ENCODE measurements around the gene UMODL1. TPM values are rescaled to one million over a fixed set of nuclear protein-coding genes. Genes with fewer than 3 reads are reported as not detected.

UMODL1 gene
- total and polyA plus RNA-seq, 2 donors (not counting 1 experiment from before 2014, with no cell fraction given) = not detected

- Histone ChIP-seq H3K4me3 (replicated peaks in 1 of 4; ENCODE audit: control extremely low read depth in 1 of 4, insufficient read depth in 1 of 4, low read depth in 3 of 4, low read length in 4 of 4) (no peak overlapping the region), H3K79me2 (ENCODE audit: control insufficient read depth, insufficient read depth, low read length) (no peaks in the 10 kb centered on the region), H3K9ac (ENCODE audit: insufficient read depth, low read length) (no peak overlapping the region), H3K27ac (ENCODE audit: insufficient read depth, low read length) (no peak overlapping the region), H4K20me1 (ENCODE audit: control insufficient read depth, extremely low read depth, insufficient read depth, low read length) (no peaks in the 10 kb centered on the region), H3K9me3 (ENCODE audit: control insufficient read depth, insufficient read depth, low read depth, low read length) (no peaks in the 10 kb centered on the region), H3K36me3 (ENCODE audit: control insufficient read depth, insufficient read depth, low read length) (no peaks in the 10 kb centered on the region), H3K4me1 (ENCODE audit: control insufficient read depth, extremely low read depth, insufficient read depth, low read length) (no peaks in the 10 kb centered on the region), H2AFZ (ENCODE audit: low read length) (no peak overlapping the region), H3K4me2 (ENCODE audit: extremely low read depth, insufficient read depth, low read length) (no peak overlapping the region), H3K27me3 (ENCODE audit: control insufficient read depth, insufficient read depth, low read length) (peaks cover 16% of the 10 kb centered on the region)
- TF ChIP-seq EZH2 (IDR thresholded peaks at IDR 0.05; ENCODE audit: low read length, missing control alignments) = no peak
- TF ChIP-seq CTCF (conservative IDR thresholded peaks at IDR 0.05 in 1 of 2, IDR thresholded peaks at IDR 0.05 in 1 of 2; ENCODE audit: low read depth in 1 of 2, low read length in 2 of 2) = no peak
- DNase-seq (ENCODE audit: low read depth in 2 of 2) = no peak
These were observed 2.5 kb upstream of the UMODL1 start for GRCh38 chr21:42068592-42068991.

GRCh38 chr21:42069327-42069726 is 1.8 kb upstream of the UMODL1 start:
- Histone ChIP-seq H4K20me1 (ENCODE audit: control insufficient read depth, extremely low read depth, insufficient read depth, low read length) (no peaks in the 10 kb centered on the region), H2AFZ (ENCODE audit: low read length) (no peak overlapping the region), H3K9me3 (ENCODE audit: control insufficient read depth, insufficient read depth, low read depth, low read length) (no peaks in the 10 kb centered on the region), H3K79me2 (ENCODE audit: control insufficient read depth, insufficient read depth, low read length) (no peaks in the 10 kb centered on the region), H3K27me3 (ENCODE audit: control insufficient read depth, insufficient read depth, low read length) (peaks cover 19% of the 10 kb centered on the region), H3K4me3 (replicated peaks in 1 of 4; ENCODE audit: control extremely low read depth in 1 of 4, insufficient read depth in 1 of 4, low read depth in 3 of 4, low read length in 4 of 4) (no peak overlapping the region), H3K36me3 (ENCODE audit: control insufficient read depth, insufficient read depth, low read length) (no peaks in the 10 kb centered on the region), H3K4me2 (ENCODE audit: extremely low read depth, insufficient read depth, low read length) (no peak overlapping the region), H3K4me1 (ENCODE audit: control insufficient read depth, extremely low read depth, insufficient read depth, low read length) (no peaks in the 10 kb centered on the region), H3K9ac (ENCODE audit: insufficient read depth, low read length) (no peak overlapping the region), H3K27ac (ENCODE audit: insufficient read depth, low read length) (no peak overlapping the region)
- no peak for DNase-seq (ENCODE audit: low read depth in 2 of 2)
- no peak for TF ChIP-seq EZH2 (IDR thresholded peaks at IDR 0.05; ENCODE audit: low read length, missing control alignments)
- TF ChIP-seq CTCF (conservative IDR thresholded peaks at IDR 0.05 in 1 of 2, IDR thresholded peaks at IDR 0.05 in 1 of 2; ENCODE audit: low read depth in 1 of 2, low read length in 2 of 2) = no peak

GRCh38 chr21:42069843-42070242 is 1.3 kb upstream of the UMODL1 start:
- Histone ChIP-seq H3K4me1 (ENCODE audit: control insufficient read depth, extremely low read depth, insufficient read depth, low read length) (no peaks in the 10 kb centered on the region), H3K36me3 (ENCODE audit: control insufficient read depth, insufficient read depth, low read length) (no peaks in the 10 kb centered on the region), H3K27me3 (ENCODE audit: control insufficient read depth, insufficient read depth, low read length) (peaks cover 21% of the 10 kb centered on the region), H4K20me1 (ENCODE audit: control insufficient read depth, extremely low read depth, insufficient read depth, low read length) (no peaks in the 10 kb centered on the region), H3K79me2 (ENCODE audit: control insufficient read depth, insufficient read depth, low read length) (no peaks in the 10 kb centered on the region), H3K27ac (ENCODE audit: insufficient read depth, low read length) (no peak overlapping the region), H3K9me3 (ENCODE audit: control insufficient read depth, insufficient read depth, low read depth, low read length) (no peaks in the 10 kb centered on the region), H2AFZ (ENCODE audit: low read length) (no peak overlapping the region), H3K9ac (ENCODE audit: insufficient read depth, low read length) (no peak overlapping the region), H3K4me2 (ENCODE audit: extremely low read depth, insufficient read depth, low read length) (no peak overlapping the region), H3K4me3 (replicated peaks in 1 of 4; ENCODE audit: control extremely low read depth in 1 of 4, insufficient read depth in 1 of 4, low read depth in 3 of 4, low read length in 4 of 4) (no peak overlapping the region)
- TF ChIP-seq EZH2 (IDR thresholded peaks at IDR 0.05; ENCODE audit: low read length, missing control alignments) (no peak), CTCF (conservative IDR thresholded peaks at IDR 0.05 in 1 of 2, IDR thresholded peaks at IDR 0.05 in 1 of 2; ENCODE audit: low read depth in 1 of 2, low read length in 2 of 2) (no peak)
- DNase-seq (ENCODE audit: low read depth in 2 of 2) = no peak

Data from fibroblast of lung (primary cell).